BE2C (cell line): ENCODE data around the gene CRYBG2.

Source experiments
- DNase-seq: peaks from one replicate; pipeline ENCODE4 v3.0.0-alpha.2; 2020
- H3K27me3 ChIP-seq: fragments of 250-450 bp; sonication (Bioruptor Pico); 2 replicates; pipeline ENCODE4 v1.5.1; 2020; ENCODE audit warnings: mild to moderate bottlenecking
- H3K36me3 ChIP-seq: fragments of 250-450 bp; sonication (Bioruptor Pico); 2 replicates; pipeline ENCODE4 v1.5.1; 2020; ENCODE audit warnings: mild to moderate bottlenecking
- H3K4me1 ChIP-seq: fragments of 250-450 bp; sonication (Bioruptor Pico); 2 replicates; pipeline ENCODE4 v1.5.1; 2020
- H3K4me3 ChIP-seq: 2 replicates; pipeline ENCODE4 v1.5.1; 2011; ENCODE audit warnings: low read depth, low read length
- H3K9me3 ChIP-seq: fragments of 250-450 bp; sonication (Bioruptor Pico); 2 replicates; pipeline ENCODE4 v1.5.1; 2020
- CTCF ChIP-seq: IDR thresholded peaks from 2 replicates; pipeline ENCODE4 v1.5.1; 2012; ENCODE audit warnings: mild to moderate bottlenecking, low read depth, low read length

Gene CRYBG2

GRCh38 chr1:26346274-26347033 is 7.5 kb downstream of the CRYBG2 start:
- no peak for DNase-seq
- Histone ChIP-seq H3K4me1 (no peaks in the 10 kb centered on the region), H3K27me3 (no peaks in the 10 kb centered on the region), H3K4me3 (no peak overlapping the region), H3K36me3 (no peaks in the 10 kb centered on the region), H3K9me3 (no peaks in the 10 kb centered on the region)
- TF ChIP-seq CTCF, result no peak

GRCh38 chr1:26345718-26346117 is 8.2 kb downstream of the CRYBG2 start:
- no peak overlapping the region for H3K4me3 ChIP-seq
- no peaks in the 10 kb centered on the region for H3K9me3 ChIP-seq
- no peaks in the 10 kb centered on the region for H3K4me1 ChIP-seq
- H3K36me3 ChIP-seq, result no peaks in the 10 kb centered on the region
- H3K27me3 ChIP-seq, result no peaks in the 10 kb centered on the region
- no peak for DNase-seq
- no peak for TF ChIP-seq CTCF

- no peak for DNase-seq
- no peak for TF ChIP-seq CTCF
These were observed 9.6 kb downstream of the CRYBG2 start for GRCh38 chr1:26344147-26344920.

GRCh38 chr1:26340047-26340481 is 13.9 kb downstream of the CRYBG2 start:
- TF ChIP-seq CTCF, result no peak
- no peaks in the 10 kb centered on the region for H3K9me3 ChIP-seq

More at GRCh38 chr1:26344147-26344920, 9.6 kb downstream of the CRYBG2 start:
- H3K9me3 ChIP-seq, result no peaks in the 10 kb centered on the region
- H3K27me3 ChIP-seq, result no peaks in the 10 kb centered on the region
- H3K4me1 ChIP-seq, result no peaks in the 10 kb centered on the region
- no peaks in the 10 kb centered on the region for H3K36me3 ChIP-seq
- no peak overlapping the region for H3K4me3 ChIP-seq

GRCh38 chr1:26338670-26339069 is 15.3 kb downstream of the CRYBG2 start:
- DNase-seq, result no peak
- Histone ChIP-seq H3K4me3 (no peak overlapping the region), H3K9me3 (no peaks in the 10 kb centered on the region), H3K36me3 (no peaks in the 10 kb centered on the region), H3K27me3 (no peaks in the 10 kb centered on the region), H3K4me1 (no peaks in the 10 kb centered on the region)
- TF ChIP-seq CTCF, result no peak

More at GRCh38 chr1:26340047-26340481, 13.9 kb downstream of the CRYBG2 start:
- no peaks in the 10 kb centered on the region for H3K4me1 ChIP-seq
- no peak for DNase-seq
- H3K4me3 ChIP-seq, result no peak overlapping the region
- no peaks in the 10 kb centered on the region for H3K27me3 ChIP-seq
- H3K36me3 ChIP-seq, result no peaks in the 10 kb centered on the region

- Histone ChIP-seq H3K9me3 (no peaks in the 10 kb centered on the region), H3K4me1 (no peaks in the 10 kb centered on the region), H3K4me3 (no peak overlapping the region), H3K36me3 (no peaks in the 10 kb centered on the region), H3K27me3 (no peaks in the 10 kb centered on the region)
- DNase-seq, result no peak
- no peak for TF ChIP-seq CTCF
These were observed 16.3 kb downstream of the CRYBG2 start for GRCh38 chr1:26337625-26338024.
